K562 (cell line): Measurements from ENCODE around the gene FBXW8. TPM values are rescaled to one million over a fixed set of nuclear protein-coding genes. Genes with fewer than 3 reads are reported as not detected.

Experiments
- ATAC-seq: fragments of 200-7000 bp; cut with Tn5 transposase; 3 replicates; pipeline ENCODE4 v1.9.1; 2020; ENCODE audit warnings: moderate library complexity
- BruUV-seq: library from RNA; stranded (reverse); fragments of 400-500 nt; replicated peaks from 2 replicates; lab custom pipeline; 2021; lab: Mats Ljungman, UMichigan
- CTCF ChIA-PET: fragments of 300-600 bp; formaldehyde crosslinking; extraction: SDS; loops from one replicate; lab custom pipeline; 2021; ENCODE audit warnings: low intra/inter-chr PET ratio; lab: Yijun Ruan, JAX
- POLR2A ChIA-PET: fragments of 300-600, 350-650 bp; sonication (Branson Sonifier 250); formaldehyde crosslinking; extraction: SDS; loops from one replicate; lab custom pipeline; 2021; ENCODE audit warnings: antibody characterized with exemption, inconsistent platforms; lab: Yijun Ruan, JAX
- DNase-seq, 4 experiments: peaks; one replicate each; pipeline versions ENCODE4 v3.0.0 to v3.0.0-alpha.2; 2011 to 2018; ENCODE audit warnings: low spot score in 3 of 4, mixed read lengths in 3 of 4; ENCODE audit errors: extremely low read depth in 1 of 4
- FAIRE-seq: peaks from 2 replicates; lab custom pipeline; 2011; peaks lifted over from hg19 to GRCh38; lab: Jason Lieb, UNC
- H2AFZ ChIP-seq: 2 replicates; pipeline ENCODE4 v1.6.0; 2011; ENCODE audit warnings: low read depth, low read length, control low read depth, inconsistent platforms
- H3K27ac ChIP-seq: fragments of 200-600 bp; 3 replicates; pipeline ENCODE4 v1.8.0; 2011; ENCODE audit warnings: low read depth, mild to moderate bottlenecking, control low read depth, inconsistent platforms, low read length, moderate library complexity, mixed read lengths; ENCODE audit errors: extremely low read depth
- H3K27me3 ChIP-seq, 2 experiments: fragments of 300-600 bp in 1 of 2; 2 replicates in 1 of 2; 3 replicates in 1 of 2; pipeline versions ENCODE4 v1.6.0 to v1.8.0; 2011; ENCODE audit warnings: inconsistent platforms in 2 of 2, low read length in 2 of 2, mild to moderate bottlenecking in 1 of 2, mixed read lengths in 1 of 2, moderate library complexity in 1 of 2; ENCODE audit not compliant: control insufficient read depth in 2 of 2, insufficient read depth in 2 of 2
- H3K36me3 ChIP-seq: fragments of 300-600 bp; 3 replicates; pipeline ENCODE4 v1.8.0; 2011; ENCODE audit warnings: mild to moderate bottlenecking, low read length, inconsistent platforms; ENCODE audit not compliant: control insufficient read depth, insufficient read depth
- H3K4me1 ChIP-seq, 2 experiments: fragments of 200-600 bp in 1 of 2; replicated peaks in 1 of 2; 2 replicates in 1 of 2; 3 replicates in 1 of 2; pipeline versions ENCODE4 v1.5.1 to v1.8.0; 2011; ENCODE audit warnings: inconsistent platforms in 2 of 2, low read length in 2 of 2, mild to moderate bottlenecking in 1 of 2, mixed read lengths in 1 of 2, moderate library complexity in 1 of 2; ENCODE audit not compliant: control insufficient read depth in 2 of 2, insufficient read depth in 2 of 2
- H3K4me2 ChIP-seq: 2 replicates; pipeline ENCODE4 v1.6.1; 2011; ENCODE audit warnings: low read length, control low read depth, inconsistent platforms, mixed read lengths; ENCODE audit not compliant: insufficient read depth
- H3K4me3 ChIP-seq: fragments of 200-600 bp; sonication (generic), shearing (Covaris generic); 2 replicates; pipeline ENCODE4 v1.5.1; 2016; ENCODE audit warnings: control low read depth, inconsistent platforms
- H3K79me2 ChIP-seq: fragments of 200-600 bp; 3 replicates; pipeline ENCODE4 v1.8.0; 2011; ENCODE audit warnings: low read length, inconsistent platforms; ENCODE audit not compliant: control insufficient read depth, insufficient read depth
- H3K9ac ChIP-seq, 2 experiments: 2 replicates each; pipeline versions ENCODE4 v1.6.0 to v1.6.1; 2011; ENCODE audit warnings: low read depth in 2 of 2, low read length in 2 of 2, control low read depth in 1 of 2, inconsistent platforms in 1 of 2, mild to moderate bottlenecking in 1 of 2, mixed read lengths in 1 of 2; ENCODE audit not compliant: insufficient read depth in 1 of 2
- H3K9me1 ChIP-seq: one replicate; pipeline ENCODE4 v1.6.0; 2011; ENCODE audit warnings: inconsistent platforms, mild to moderate bottlenecking, low read length, moderate library complexity; ENCODE audit not compliant: control insufficient read depth, insufficient read depth
- H3K9me3 ChIP-seq: replicated peaks from 2 replicates; pipeline ENCODE4 v1.5.1; 2011; ENCODE audit warnings: low read depth, low read length, inconsistent platforms; ENCODE audit not compliant: control insufficient read depth, insufficient read depth
- H4K20me1 ChIP-seq: replicated peaks from 2 replicates; pipeline ENCODE4 v1.6.1; 2011; ENCODE audit warnings: low read length, inconsistent platforms, mixed read lengths; ENCODE audit not compliant: control insufficient read depth, insufficient read depth
- C11orf30 ChIP-seq: fragments of 450-650 bp; IDR thresholded peaks from 2 replicates; pipeline ENCODE4 v1.6.1; 2016; ENCODE audit warnings: low read depth, mild to moderate bottlenecking
- ELF1 ChIP-seq: fragments of 200-800 bp; sonication (Bioruptor generic); IDR thresholded peaks from 2 replicates; pipeline ENCODE4 v1.6.1; 2016; ENCODE audit warnings: missing genetic modification characterization, missing compliant biosample characterization
- FOXA1 ChIP-seq: fragments of 450-650 bp; IDR thresholded peaks from 2 replicates; pipeline ENCODE4 v1.6.1; 2016; ENCODE audit warnings: mild to moderate bottlenecking, borderline replicate concordance
- MTF1 ChIP-seq: fragments of 250-450 bp; sonication (Bioruptor Pico); IDR thresholded peaks from 2 replicates; pipeline ENCODE4 v1.9.0; 2021; ENCODE audit warnings: moderate library complexity, mild to moderate bottlenecking, inconsistent platforms, borderline replicate concordance
- PREB ChIP-seq: sonication (generic); formaldehyde crosslinking; IDR thresholded peaks from 2 replicates; pipeline ENCODE4 v1.8.1; 2023; ENCODE audit warnings: mild to moderate bottlenecking, missing genetic modification reagents
- RUNX1 ChIP-seq: sonication (generic); IDR thresholded peaks from 2 replicates; pipeline ENCODE4 v1.6.1; 2016; ENCODE audit warnings: antibody characterized with exemption, low read depth
- ZBTB33 ChIP-seq: sonication (generic); formaldehyde crosslinking; IDR thresholded peaks from 2 replicates; pipeline ENCODE4 v1.8.1; 2023; ENCODE audit warnings: mild to moderate bottlenecking, missing genetic modification reagents
- ZBTB7A ChIP-seq: IDR thresholded peaks from 2 replicates; pipeline ENCODE4 v1.6.1; 2011; ENCODE audit warnings: low read depth, mild to moderate bottlenecking, low read length, moderate library complexity, borderline replicate concordance; ENCODE audit not compliant: control insufficient read depth
- ZNF316 ChIP-seq: fragments of 450-650 bp; IDR thresholded peaks from 2 replicates; pipeline ENCODE4 v1.6.1; 2016
- ZNF512 ChIP-seq: IDR thresholded peaks from 2 replicates; pipeline ENCODE4 v1.6.1; 2016; ENCODE audit warnings: missing genetic modification characterization, missing compliant biosample characterization
- WGBS: fragments of 100-300 bp; shearing (Covaris generic); methylation state at CpG from one replicate; pipeline ENCODE4 v1.1.6; 2016; ENCODE audit warnings: low coverage, mixed read lengths; ENCODE audit not compliant: insufficient coverage; ENCODE audit errors: missing lambda C conversion rate; 5-methylcytosine and 5-hydroxymethylcytosine counted together
- in situ Hi-C: fragments of 300-500 bp; cut with MboI; formaldehyde crosslinking; loops from 4 replicates; pipeline ENCODE4 v1.15.0; 2018; ENCODE audit warnings: inconsistent platforms, mixed read lengths
- intact Hi-C: fragments of 100-400 bp; cut with micrococcal nuclease; formaldehyde crosslinking; loops from 2 replicates; pipeline ENCODE4 v1.14.2; 2022
- polyA plus RNA-seq, 8 experiments: library from polyadenylated mRNA; depleted of rRNA in 4 of 8; stranded (reverse) in 5 of 8; unstranded in 3 of 8; fragments of >200 nt; fragmentation: Nextera tagmentation in 2 of 8; fragmentation: Illumina TruSeq in 1 of 8; extraction: Ambion mirVana in 2 of 8; extraction: Trizol in 1 of 8; gene quantifications; 2 replicates each; pipeline versions ENCODE4 v1.2.1 to v1.2.3, GENCODE V29; 2011 to 2014; ENCODE audit warnings: inconsistent platforms in 1 of 8, missing spikeins in 1 of 8
- total RNA-seq, 7 experiments: library from RNA; depleted of rRNA in 6 of 7; stranded (reverse); fragments of >200 nt in 6 of 7; fragmentation: Illumina TruSeq in 2 of 7; extraction: Trizol in 2 of 7; gene quantifications; 2 replicates each; pipeline versions ENCODE4 v1.2.1 to v1.2.3, GENCODE V29; 2011 to 2021; ENCODE audit warnings: low replicate concordance in 1 of 7
- TF ChIP-seq, protein P1 (sequence below): fragments of 450-650 bp; IDR thresholded peaks from 2 replicates; pipeline ENCODE4 v1.7.1; 2018; ENCODE audit warnings: mild to moderate bottlenecking, low read depth; ENCODE audit not compliant: partially characterized antibody

The FBXW8 gene
- total and polyA plus RNA-seq, 9 of the 15 experiments (the other 6 are each of a cell fraction or from before 2014, with no cell fraction given), result 0.58 to 8.3 (median 4.4) TPM

DNA sequence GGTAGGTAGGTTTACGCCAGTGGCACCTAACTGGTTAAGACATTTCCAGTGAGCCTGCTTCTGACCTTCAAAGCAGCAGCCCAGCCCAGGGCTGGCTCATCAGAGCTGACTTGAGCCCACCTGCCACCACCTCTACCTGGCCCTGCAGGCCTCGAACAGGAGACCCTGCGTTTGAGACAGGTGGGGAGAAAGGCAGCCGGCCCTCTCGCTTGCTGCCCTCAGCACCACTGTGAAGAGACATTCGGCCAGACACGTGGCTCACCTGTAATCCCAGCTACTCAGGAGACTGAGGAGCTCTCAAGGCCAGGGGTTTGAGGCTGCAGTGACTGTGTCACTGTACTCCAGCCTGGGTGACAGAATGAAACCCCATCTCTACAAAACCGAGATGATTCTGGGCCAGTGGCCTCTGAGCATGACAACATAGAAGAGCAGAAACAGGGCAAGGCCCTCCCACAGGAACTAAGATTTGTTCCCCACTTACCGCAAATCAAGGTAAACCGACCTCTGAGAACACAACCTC, 114.3 kb downstream of the FBXW8 start (continued):
- TF ChIP-seq PREB (no peak), MTF1 (CRISPR knock-in tag) (no peak), ZNF512 (tag) (no peak)
- TF ChIP-seq, all 486 proteins: peak for 0

GRCh38 chr12:117025481-117026151, 114.9 kb downstream of the FBXW8 start:
- no peak overlapping the region for H3K4me3 ChIP-seq
- FAIRE-seq (peak; percentile 91), DNase-seq (peak; percentile 76 to 81 (median 78)), ATAC-seq (peak; percentile 96)
- H3K27me3 ChIP-seq, result no peaks in the 10 kb centered on the region
- H3K9me3 ChIP-seq, result no peaks in the 10 kb centered on the region
- H3K4me2 ChIP-seq, result no peak overlapping the region
- in situ Hi-C loops (no loop called here), intact Hi-C loops (loop anchor here (1.0 to 2.0 kb wide), 3 partner anchors 94 to 323 kb away; no protein-coding TSS in a partner anchor)
- no peaks in the 10 kb centered on the region for H3K79me2 ChIP-seq
- H3K36me3 ChIP-seq, result peaks cover 32% of the 10 kb centered on the region
- ChIA-PET CTCF (interaction anchor here (0.6 to 3.7 kb wide), 14 partner anchors 17 to 1030 kb away, joined by 3 to 62 read pairs (median 3); no protein-coding TSS in a partner anchor), POLR2A (interaction anchor here (1.2 kb wide), 1 partner anchor 14 kb away, joined by 7 read pairs; no protein-coding TSS in a partner anchor)
- WGBS, result 19% methylated on average over 12 of the region's 14 CpGs
- peaks cover 5% of the 10 kb centered on the region for H3K9me1 ChIP-seq
- no TSS peak for BruUV-seq
- no peak overlapping the region; the same call in 2 of the 3 replicates for H3K27ac ChIP-seq
- peak overlapping the region in 1 of 2 experiments; percentile 76; a peak in 1 of 4 replicates for H3K9ac ChIP-seq
- H3K4me1 ChIP-seq, result peaks cover 4 to 16% of the 10 kb centered on the region in 2 experiments; a peak in 4 of 5 replicates
- peak overlapping the region; percentile 55 for H2AFZ ChIP-seq
- no peaks in the 10 kb centered on the region for H4K20me1 ChIP-seq
- TF ChIP-seq C11orf30 (peak; percentile 94), FOXA1 (no peak), RUNX1 (no peak), ELF1 (tag) (peak; percentile 41; the same call in 1 of the 2 replicates), ZBTB33 (CRISPR knock-in tag) (peak; percentile 61; the same call in 1 of the 2 replicates), ZBTB7A (peak; percentile 32; the same call in 1 of the 2 replicates), ZNF316 (peak; percentile 97)
- TF ChIP-seq, protein P1, sequence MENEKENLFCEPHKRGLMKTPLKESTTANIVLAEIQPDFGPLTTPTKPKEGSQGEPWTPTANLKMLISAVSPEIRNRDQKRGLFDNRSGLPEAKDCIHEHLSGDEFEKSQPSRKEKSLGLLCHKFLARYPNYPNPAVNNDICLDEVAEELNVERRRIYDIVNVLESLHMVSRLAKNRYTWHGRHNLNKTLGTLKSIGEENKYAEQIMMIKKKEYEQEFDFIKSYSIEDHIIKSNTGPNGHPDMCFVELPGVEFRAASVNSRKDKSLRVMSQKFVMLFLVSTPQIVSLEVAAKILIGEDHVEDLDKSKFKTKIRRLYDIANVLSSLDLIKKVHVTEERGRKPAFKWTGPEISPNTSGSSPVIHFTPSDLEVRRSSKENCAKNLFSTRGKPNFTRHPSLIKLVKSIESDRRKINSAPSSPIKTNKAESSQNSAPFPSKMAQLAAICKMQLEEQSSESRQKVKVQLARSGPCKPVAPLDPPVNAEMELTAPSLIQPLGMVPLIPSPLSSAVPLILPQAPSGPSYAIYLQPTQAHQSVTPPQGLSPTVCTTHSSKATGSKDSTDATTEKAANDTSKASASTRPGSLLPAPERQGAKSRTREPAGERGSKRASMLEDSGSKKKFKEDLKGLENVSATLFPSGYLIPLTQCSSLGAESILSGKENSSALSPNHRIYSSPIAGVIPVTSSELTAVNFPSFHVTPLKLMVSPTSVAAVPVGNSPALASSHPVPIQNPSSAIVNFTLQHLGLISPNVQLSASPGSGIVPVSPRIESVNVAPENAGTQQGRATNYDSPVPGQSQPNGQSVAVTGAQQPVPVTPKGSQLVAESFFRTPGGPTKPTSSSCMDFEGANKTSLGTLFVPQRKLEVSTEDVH, result peak; percentile 40
